Measurements from ENCODE around the gene TRIP6. TPM values are rescaled to one million over a fixed set of nuclear protein-coding genes. Genes with fewer than 3 reads are reported as not detected.

Gene TRIP6
- total RNA-seq, 3 donors from 2014 or later: 27.8 to 42.7 (median 30.0) TPM

DNA sequence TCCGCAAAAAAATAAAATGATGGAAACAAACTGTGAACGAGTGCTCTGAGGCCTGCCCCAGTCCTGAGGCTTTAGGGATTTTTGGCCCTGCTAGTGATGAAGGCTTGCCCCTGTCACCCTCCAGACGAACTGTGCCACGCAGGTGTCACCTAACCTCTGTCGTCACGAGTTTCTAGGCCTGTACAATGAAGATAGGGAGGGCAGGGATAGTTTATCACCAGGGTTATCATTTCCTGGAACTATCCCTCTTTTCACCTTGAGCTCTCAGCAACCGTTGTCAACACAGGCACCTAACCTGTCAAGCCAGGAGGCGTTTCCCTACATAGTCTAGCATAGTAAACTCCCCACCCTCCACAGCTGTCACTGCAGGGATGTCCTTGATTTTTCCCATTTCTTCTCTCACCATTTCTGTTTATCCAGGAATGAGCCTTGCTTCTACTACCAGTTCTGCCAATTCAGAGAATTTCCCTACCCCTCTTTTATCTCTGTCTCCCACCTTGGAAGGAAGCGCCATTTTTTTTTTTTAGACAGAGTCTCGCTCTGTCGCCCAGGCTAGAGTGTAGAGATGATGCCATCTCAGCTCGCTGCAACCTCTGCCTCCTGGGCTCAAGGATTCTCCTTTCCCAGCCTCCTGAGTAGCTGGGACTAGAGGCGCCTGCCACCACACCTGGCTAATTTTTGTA, 30.7 kb downstream of the TRIP6 start:
- H3K9me3 ChIP-seq: no peaks in the 10 kb centered on the region
- intact Hi-C loops (cut with DNase I, micrococcal nuclease): loop anchor here (5.0 kb wide), 2 partner anchors 69 to 159 kb away; partner anchors contain the start of gene MUC12 (in 1 of the 2)
- H3K36me3 ChIP-seq (ENCODE audit: low read depth): peaks cover 4% of the 10 kb centered on the region
- TF ChIP-seq, protein P1, sequence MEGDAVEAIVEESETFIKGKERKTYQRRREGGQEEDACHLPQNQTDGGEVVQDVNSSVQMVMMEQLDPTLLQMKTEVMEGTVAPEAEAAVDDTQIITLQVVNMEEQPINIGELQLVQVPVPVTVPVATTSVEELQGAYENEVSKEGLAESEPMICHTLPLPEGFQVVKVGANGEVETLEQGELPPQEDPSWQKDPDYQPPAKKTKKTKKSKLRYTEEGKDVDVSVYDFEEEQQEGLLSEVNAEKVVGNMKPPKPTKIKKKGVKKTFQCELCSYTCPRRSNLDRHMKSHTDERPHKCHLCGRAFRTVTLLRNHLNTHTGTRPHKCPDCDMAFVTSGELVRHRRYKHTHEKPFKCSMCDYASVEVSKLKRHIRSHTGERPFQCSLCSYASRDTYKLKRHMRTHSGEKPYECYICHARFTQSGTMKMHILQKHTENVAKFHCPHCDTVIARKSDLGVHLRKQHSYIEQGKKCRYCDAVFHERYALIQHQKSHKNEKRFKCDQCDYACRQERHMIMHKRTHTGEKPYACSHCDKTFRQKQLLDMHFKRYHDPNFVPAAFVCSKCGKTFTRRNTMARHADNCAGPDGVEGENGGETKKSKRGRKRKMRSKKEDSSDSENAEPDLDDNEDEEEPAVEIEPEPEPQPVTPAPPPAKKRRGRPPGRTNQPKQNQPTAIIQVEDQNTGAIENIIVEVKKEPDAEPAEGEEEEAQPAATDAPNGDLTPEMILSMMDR (IDR thresholded peaks at IDR 0.05): no peak
- peak; percentile 73 for ATAC-seq
- DNase-seq: peak in 2 of 3 donors; percentile 58 to 83
- no peak overlapping the region for H3K4me3 ChIP-seq
- H3K4me1 ChIP-seq (ENCODE audit: low read depth): peaks cover 40% of the 10 kb centered on the region

DNA sequence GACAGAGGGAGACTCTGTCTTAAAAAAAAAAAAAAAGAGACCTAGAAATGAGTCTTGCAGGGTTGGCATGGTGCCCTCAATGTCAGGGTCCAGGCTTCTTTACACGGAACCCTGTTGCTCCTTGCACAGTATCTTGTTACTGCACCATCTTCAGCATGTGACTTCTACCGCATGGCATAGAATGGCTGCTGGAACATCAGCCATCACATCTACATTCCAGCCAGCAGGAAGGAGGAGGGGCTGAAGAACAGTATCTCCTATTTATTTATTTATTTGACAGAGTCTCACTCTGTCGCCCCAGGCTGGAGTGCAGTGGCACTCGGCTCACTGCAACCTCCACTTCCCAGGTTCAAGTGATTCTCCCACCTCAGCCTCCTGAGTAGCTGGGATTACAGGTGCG, 32.2 kb downstream of the TRIP6 start:
- peaks cover 37% of the 10 kb centered on the region for H3K4me1 ChIP-seq (ENCODE audit: low read depth)
- DNase-seq (no peak), ATAC-seq (no peak)
- intact Hi-C loops (cut with DNase I, micrococcal nuclease): loop anchor here (5.0 kb wide), 2 partner anchors 68 to 158 kb away; partner anchors contain the start of gene MUC12 (in 1 of the 2)
- H3K36me3 ChIP-seq (ENCODE audit: low read depth): peaks cover 4% of the 10 kb centered on the region
- H3K9me3 ChIP-seq: no peaks in the 10 kb centered on the region
- no peak overlapping the region for H3K4me3 ChIP-seq
- TF ChIP-seq, protein P1 (IDR thresholded peaks at IDR 0.05): no peak

DNA sequence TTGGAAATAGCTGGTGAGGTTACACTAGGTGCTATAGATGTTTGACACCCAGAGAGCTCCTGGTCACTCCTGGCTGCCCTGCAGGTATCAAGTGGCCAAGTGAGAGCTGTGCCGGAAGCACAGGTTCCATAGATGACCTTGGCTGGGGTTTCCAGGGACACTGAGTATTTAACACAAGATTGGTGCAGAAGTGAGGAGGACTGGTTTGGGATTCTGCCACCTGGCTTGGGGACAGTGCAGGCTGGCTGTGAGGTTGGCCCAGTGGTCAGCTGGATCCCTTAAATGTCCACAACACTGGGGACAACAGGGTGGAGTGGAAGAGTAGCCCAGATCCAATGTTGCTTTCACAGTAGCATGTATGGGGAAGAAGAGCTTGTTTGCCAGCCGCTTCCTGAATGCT, 33.8 kb downstream of the TRIP6 start:
- intact Hi-C loops (cut with DNase I, micrococcal nuclease): no loop called here
- H3K4me1 ChIP-seq (ENCODE audit: low read depth): peaks cover 24% of the 10 kb centered on the region
- H3K4me3 ChIP-seq: no peak overlapping the region
- DNase-seq: no peak
- TF ChIP-seq, protein P1 (IDR thresholded peaks at IDR 0.05): no peak
- ATAC-seq: no peak
- H3K36me3 ChIP-seq (ENCODE audit: low read depth): peaks cover 4% of the 10 kb centered on the region
- H3K9me3 ChIP-seq: no peaks in the 10 kb centered on the region

GRCh38 chr7:100901921-100902332, 34.7 kb downstream of the TRIP6 start:
- Histone ChIP-seq H3K9me3 (no peaks in the 10 kb centered on the region), H3K4me3 (no peak overlapping the region), H3K4me1 (ENCODE audit: low read depth) (peaks cover 17% of the 10 kb centered on the region), H3K36me3 (ENCODE audit: low read depth) (peaks cover 4% of the 10 kb centered on the region)
- TF ChIP-seq, protein P1 (IDR thresholded peaks at IDR 0.05): no peak
- DNase-seq (peak; percentile 63 to 84 (median 66)), ATAC-seq (peak; percentile 84)
- intact Hi-C loops (cut with DNase I, micrococcal nuclease): no loop called here

DNA sequence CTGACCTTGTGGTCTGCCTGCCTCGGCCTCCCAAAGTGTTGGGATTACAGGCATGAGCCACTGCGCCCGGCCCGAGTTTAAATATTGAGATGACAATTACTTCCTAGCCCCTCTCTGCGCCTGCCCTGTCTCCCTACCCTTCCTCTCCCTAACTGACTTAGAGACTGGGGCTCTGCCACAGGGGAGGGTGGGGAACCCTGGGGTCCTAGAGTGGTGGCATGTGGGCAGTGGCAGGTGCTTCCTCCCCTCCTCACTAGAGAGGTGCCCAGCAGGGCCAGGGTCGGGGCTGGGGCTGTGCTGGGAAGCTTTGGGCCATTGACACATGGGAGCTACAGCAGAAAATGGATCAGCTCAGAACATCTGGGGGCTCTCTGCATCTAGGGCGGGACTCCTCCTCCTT, 35.5 kb downstream of the TRIP6 start:
- DNase-seq (no peak), ATAC-seq (no peak)
- Histone ChIP-seq H3K4me1 (ENCODE audit: low read depth) (peaks cover 12% of the 10 kb centered on the region), H3K4me3 (no peak overlapping the region), H3K9me3 (no peaks in the 10 kb centered on the region), H3K36me3 (ENCODE audit: low read depth) (peaks cover 4% of the 10 kb centered on the region)
- TF ChIP-seq, protein P1 (IDR thresholded peaks at IDR 0.05): no peak
- intact Hi-C loops (cut with DNase I, micrococcal nuclease): no loop called here
